Stimulated activated naive CD4-positive, alpha-beta T cell treated with Interleukin-2 at 50 U/mL for 16 hours (primary cell): ENCODE results near the gene TMSB4X.
"Not testable (repeated sequence)": the region's sequence is repeated elsewhere in the genome, so short reads cannot be mapped to it uniquely, and the experiment has no call there.

Source experiments
- DNase-seq: peaks from one replicate; lab custom pipeline; 2025; lab: John Stamatoyannopoulos, UW

TMSB4X gene

DNA sequence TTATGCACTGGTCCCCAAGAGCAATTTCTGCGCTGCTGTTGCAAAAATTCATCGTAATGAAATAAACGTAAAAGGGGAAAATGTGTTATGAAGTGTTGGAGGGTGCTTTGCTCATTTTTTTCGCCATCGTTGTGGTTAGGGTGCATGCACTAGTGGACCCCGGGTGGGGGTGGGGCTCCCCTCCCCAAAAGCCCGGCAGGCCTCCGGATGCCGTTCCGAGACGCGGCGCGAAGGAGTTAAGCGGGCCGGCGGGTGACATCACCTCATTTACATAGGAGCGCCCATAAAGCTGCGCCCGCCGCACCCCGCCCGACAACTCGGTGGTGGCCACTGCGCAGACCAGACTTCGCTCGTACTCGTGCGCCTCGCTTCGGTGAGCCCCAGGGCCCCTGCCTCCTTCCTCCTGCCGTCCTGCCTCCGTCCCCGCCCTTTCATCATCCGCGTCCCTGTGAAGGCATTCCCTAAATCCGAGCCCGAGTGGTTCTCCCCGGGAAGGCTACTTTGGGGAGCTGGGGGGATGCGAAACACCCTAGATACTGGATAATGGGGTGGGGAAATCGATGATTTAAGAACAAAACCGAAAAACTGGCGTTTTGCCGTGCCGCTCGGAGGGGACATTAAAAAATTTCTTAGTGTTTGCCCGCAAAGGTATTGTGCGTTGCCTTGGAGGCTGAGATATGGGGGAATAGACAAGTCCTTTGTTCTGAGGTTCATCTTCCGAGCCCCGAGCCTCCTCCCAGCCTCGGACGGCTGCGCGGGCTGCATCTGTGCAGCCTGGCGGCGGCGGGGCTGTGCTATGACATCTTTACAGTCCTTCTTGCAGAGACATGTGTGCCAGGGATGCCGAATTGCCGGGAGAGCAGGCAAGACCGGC is at the start of gene TMSB4X:
Gene TMSB4X, plus strand, starts transcription at position 315 of the 874 bp plus-strand sequence.
- DNase-seq: peak; percentile 76

DNA sequence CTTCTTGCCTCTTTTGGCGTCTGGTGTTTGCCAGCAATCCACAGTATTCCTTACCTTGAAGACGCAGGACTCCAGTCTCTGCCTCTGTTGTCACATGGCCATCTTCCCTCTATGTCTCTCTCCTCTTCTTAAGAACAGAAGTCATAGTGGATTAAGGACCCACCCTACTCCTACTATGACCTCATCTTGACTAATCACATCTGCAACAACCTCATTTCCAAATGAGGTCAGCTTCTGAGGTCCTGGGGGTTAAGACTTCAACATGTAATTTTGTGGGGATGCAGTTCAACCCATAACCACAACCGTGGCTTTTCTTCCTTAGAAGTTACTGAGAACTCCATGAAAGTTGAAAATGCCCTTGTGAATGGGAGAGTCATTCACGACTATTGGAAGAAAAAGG is 45.2 kb upstream of the TMSB4X start:
- DNase-seq: no peak

DNA sequence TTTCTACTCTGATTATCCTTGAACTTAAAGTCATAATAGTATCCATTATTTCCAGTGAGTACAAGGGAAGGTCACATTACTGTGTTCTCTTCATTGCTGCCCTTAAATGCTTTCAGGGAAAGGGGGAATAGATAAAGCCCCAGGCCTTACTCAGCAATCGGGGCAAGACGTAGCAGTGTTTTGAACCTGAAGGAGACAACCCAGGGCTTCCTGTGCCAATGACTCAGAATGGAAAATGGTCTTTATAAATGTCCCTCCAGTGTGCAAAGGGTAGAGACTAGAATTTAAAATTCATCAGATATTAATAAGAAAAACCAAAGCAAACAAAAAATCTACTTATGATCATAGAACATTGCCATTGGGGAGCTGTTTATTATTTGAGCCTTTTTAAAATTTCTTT is 44.8 kb upstream of the TMSB4X start:
- DNase-seq: no peak

- no peak for DNase-seq
These were observed 42.7 kb upstream of the TMSB4X start for GRCh38 chrX:12932244-12932643.

- DNase-seq: no peak
These were observed 40.1 kb upstream of the TMSB4X start for GRCh38 chrX:12934850-12935249.

- no peak for DNase-seq
These were observed 38.0 kb upstream of the TMSB4X start for GRCh38 chrX:12936947-12937346.

DNA sequence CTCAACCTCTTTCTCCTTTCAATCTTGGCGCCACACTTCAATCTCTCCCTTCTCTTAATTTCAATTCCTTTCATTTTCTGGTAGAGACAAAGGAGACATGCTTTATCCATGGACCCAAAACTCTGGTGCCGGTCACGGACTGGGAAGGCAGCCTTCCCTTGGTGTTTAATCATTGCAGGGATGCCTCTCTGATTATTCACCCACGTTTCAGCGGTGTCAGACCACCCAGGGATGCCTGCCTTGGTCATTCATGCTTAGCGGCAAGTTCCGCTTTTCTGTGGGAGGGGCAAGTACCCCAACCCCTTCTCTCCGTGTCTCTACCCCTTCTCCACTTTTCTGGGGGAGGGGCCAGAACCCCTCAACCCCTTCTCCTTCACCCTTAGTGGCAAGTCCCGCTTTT is 34.4 kb upstream of the TMSB4X start:
- not testable (repeated sequence) for DNase-seq

DNA sequence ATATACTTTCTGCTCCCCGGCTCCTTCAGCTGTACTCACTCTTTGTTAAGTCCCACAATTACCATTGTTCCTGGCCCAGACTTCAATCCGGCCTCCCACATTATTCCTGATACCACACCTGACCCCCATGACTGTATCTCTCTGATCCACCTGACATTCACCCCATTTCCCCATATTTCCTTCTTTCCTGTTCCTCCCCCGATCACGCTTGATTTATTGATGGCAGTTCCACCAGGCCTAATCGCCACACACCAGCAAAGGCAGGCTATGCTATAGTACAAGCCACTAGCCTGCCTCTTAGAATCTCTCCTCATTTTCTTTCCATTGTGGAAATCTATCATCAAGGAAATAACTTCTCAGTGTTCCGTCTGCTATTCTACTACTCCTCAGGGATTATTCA is 31.3 kb upstream of the TMSB4X start:
- DNase-seq: not testable (repeated sequence)

- not testable (repeated sequence) for DNase-seq
These were observed 30.5 kb upstream of the TMSB4X start for GRCh38 chrX:12944452-12944851.

DNA sequence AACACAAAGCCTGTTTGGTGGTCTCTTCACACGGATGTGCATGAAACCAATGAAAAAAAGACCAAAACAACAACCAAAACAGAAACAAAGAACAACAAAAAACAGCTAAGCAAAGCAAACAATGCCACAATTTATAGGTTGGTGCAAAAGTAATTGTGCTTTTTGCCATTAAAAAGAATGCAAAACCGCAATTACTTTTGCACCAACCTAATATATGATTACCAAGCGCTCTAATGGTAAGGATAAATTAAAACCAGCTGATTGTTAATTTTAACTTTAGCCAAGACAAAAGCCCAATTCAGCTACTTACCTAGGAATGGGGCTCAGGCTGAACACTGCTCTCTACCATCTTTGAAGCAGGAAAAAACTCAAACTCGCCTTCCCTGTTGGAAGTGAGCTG is 29.4 kb upstream of the TMSB4X start:
- DNase-seq: no peak

- DNase-seq: no peak
These were observed 28.5 kb upstream of the TMSB4X start for GRCh38 chrX:12946406-12946805.

DNA sequence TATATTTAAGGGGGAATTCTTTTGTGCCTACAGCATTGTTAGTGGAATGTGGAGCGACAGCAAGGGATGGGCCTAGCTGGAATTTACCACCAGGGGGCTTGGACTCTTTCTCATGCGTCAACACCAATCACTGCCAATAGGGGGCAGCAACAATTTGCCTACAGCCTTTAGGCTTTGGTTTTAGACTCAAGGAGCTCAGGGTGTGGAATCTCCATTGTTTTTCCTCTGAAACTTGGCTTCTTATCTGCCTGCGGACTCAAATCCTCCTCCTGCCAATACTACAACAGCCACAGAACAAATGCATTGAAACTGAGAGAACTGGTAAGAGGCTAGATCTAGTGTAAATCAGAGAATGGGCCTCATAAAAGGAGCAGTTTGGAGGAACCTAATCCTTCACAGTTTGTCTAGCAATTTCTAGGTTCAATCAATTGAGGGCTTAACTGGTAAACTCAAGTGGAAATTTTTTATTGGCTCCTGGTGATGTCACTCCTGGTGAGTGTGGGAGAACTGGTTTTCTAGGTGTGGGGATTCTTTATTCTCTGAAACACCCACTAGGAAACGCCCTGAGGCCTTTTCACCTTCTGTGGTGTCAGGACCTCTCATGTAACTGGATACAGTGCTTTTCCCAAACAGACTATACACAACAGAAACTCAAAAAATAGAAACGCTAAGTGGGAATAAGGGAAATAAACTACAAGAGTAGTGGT is 27.9 kb upstream of the TMSB4X start:
- peak; percentile 56 for DNase-seq

DNA sequence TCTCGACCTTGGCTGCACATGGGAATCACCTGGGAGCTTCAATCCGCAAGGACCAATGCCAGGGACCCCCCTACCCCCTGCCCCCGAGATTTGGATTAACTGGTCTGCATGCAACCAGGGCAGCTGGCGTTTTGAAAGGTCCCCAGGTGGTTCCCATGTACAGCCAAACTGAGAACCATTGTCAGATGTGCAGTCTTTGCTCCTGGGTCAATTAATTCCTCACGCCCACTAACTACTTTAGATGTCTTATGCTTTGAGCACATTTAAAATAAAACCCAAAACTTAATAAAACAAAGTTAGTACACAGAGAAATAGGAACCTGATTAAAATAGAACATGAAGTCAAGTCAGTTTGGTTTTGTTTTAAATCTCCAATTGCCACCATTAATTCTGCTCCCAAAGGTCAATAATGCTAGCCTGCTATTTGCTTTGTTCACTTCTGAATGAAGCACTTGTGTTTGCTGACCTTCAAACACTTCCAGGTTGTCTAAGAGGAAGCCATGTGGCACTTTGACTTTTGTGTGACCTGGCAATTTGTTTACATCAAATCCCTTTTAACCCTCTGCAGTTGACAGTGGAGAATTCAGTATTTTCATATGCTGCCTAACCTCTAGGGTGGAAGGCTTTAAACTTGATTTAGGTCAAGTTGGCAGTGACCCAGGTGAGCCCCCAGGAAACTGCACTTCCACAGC is 27.2 kb upstream of the TMSB4X start:
- DNase-seq: no peak

DNA sequence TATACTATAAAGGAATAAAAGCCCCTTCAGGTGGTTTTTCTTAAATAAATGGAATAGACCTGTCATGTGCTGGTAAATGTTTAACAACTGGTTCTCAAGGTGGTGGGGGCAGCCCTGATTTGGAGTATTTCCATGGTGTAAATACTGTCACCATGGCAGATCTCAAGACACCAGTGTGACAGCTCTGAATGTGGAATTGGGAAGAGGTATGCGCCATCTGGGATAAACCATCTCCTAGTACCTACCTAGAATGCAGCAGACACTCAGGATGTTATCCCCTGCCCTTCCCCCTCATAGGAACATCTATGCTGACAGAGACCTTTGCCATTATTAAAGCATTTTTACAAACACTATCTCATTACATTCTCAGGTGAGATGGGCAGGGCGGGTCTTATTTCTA is 26.4 kb upstream of the TMSB4X start:
- DNase-seq: no peak

DNA sequence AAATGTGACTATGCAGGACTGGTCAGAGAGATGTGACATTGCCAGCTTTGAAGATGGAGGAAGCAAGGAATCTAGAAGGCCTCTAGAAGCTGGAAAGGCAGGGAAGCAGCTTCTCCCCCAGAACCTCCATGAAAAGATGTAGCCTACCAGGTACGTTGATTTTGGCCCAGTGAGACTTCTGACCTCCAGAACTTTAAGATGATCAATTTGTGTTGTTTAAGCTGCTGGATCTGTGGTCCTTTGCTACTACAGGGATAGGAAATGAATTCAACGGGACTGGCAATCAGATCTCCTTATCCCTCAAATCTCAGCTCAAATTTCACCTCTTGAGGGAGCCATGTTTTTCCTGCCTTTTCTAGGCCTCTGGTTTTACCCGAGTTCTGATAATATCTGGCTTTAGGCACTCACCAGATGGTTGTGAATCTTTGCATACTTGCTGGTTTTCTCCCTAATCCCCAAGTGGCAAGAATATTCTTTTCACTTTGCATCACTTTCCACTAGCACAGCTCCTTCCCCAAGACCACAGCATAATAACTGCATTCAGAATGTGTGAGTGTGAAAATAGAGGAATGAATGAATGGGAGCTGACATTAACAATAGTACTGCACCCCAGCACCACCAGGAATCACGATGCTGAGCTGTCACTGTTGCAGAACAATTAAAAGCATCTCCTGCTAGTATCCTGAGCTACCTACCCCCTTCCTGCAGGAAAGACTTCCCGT is 25.5 kb upstream of the TMSB4X start:
- DNase-seq: no peak

- peak; percentile 76 for DNase-seq
These were observed 24.8 kb upstream of the TMSB4X start for GRCh38 chrX:12949927-12950656.

DNA sequence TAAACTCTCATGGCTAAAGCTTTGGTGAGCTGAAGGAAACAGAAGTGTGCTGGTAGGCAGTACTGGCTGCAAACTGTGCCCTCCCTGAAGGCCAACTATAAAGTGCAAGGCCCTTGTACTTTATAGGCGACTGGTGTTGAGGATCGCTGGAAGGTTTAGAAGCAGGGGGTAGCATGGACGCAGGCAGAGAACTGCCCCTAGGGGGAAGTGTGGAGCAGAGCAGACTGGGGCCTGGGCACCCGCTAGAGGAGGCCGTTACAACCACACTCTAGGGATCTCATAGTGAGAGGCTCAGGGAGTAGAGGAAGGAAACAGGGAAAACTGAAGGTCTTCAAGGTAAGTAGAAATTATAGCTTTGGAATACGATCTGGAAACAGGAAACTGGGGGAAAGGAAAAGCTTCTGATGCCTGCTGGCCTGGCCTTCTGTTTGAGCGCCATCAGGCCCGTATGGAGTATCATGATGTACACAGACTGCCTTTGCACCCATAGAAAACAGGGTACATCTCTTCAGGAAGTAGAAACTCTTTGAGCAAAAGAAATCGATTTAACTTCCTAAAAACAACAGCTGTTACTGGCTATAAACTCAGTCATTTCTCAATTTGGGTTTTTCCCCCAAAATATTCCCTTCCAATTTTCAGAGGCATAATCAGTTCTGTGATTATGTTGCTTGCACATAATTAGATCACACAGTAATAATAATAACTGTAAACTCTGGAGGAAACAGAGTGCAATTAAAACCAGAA is 23.9 kb upstream of the TMSB4X start:
- DNase-seq: peak; percentile 50

GRCh38 chrX:12951595-12951975 is 23.3 kb upstream of the TMSB4X start:
- DNase-seq: no peak

- DNase-seq: no peak
These were observed 21.5 kb upstream of the TMSB4X start for GRCh38 chrX:12953420-12953819.

GRCh38 chrX:12954376-12954775 is 20.5 kb upstream of the TMSB4X start:
- no peak for DNase-seq

GRCh38 chrX:12954981-12955380 is 19.9 kb upstream of the TMSB4X start:
- no peak for DNase-seq
